Measurements from ENCODE around the gene SHB. TPM values are rescaled to one million over a fixed set of nuclear protein-coding genes. Genes with fewer than 3 reads are reported as not detected.

Gene SHB
- polyA plus RNA-seq, 2 of the 4 experiments (the other 2 are of a cell fraction) = 15.4 to 22.0 TPM

DNA sequence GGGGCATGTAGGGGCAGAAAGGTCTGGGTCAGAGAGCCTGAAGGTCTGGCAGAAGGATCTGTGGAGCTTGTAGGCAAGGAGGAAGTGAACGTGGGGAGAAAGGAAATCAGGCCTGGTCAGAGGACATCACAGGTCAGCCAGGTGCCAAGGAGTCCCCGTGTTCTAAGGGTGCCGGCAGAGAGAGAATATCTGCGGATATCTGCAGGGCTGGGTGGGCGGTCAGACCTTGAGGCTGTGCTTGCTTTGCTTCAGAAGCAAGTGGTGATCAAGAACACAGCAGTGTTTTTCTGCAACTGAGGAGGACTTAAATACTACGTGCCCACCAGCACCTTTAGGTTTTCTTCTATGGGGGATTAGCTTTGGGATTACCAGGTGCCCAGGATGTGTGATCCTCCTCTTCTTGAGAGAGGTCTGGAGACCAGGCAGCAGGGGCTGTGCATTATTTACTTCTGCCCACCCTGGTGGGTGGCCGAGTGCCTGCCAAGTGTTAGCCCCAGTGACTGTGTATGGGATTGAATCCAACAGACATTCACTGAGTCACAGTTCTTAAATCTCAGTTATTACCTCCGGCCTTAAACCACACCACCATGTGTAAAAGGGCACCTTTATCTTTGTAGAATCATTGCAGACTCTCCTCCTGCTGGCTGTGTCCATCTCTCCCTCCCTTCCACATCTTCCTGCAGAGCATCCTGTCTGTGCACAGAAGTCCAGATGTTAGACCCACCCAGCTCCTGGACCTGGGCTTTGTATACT is 12.5 kb upstream of the SHB start:
- DNase-seq (ENCODE audit: low read depth in 1 of 2, low spot score in 1 of 2) (no peak), ATAC-seq (no peak), FAIRE-seq (no peak)
- no peak for TF ChIP-seq FOXS1 (CRISPR knock-in tag; IDR thresholded peaks at IDR 0.05)
- TF ChIP-seq ZFP36 (IDR thresholded peaks at IDR 0.05; ENCODE audit: borderline replicate concordance, partially characterized antibody) = no peak
- no peak for TF ChIP-seq ZC3H11A (IDR thresholded peaks at IDR 0.05)
- TF ChIP-seq RCOR1 (IDR thresholded peaks at IDR 0.05; ENCODE audit: low read depth, low read length) = no peak
- no peak for TF ChIP-seq JUNB (IDR thresholded peaks at IDR 0.05)
- CTCF ChIA-PET = interaction anchor here (0.6 to 1.9 kb wide), 5 partner anchors 79 to 282 kb away, joined by 3 to 10 read pairs (median 3); no protein-coding TSS in a partner anchor
- Histone ChIP-seq H3K27ac (no peak overlapping the region), H3K4me1 (no peaks in the 10 kb centered on the region), H3K4me3 (no peak overlapping the region), H3K9me3 (no peaks in the 10 kb centered on the region), H3K4me2 (no peak overlapping the region)
- POLR2A ChIA-PET = no interaction called here
- WGBS (ENCODE audit: missing lambda C conversion rate) = 67% methylated on average over 8 of the region's 8 CpGs

- no peak for ATAC-seq
- ChIA-PET CTCF (interaction anchor here (1.0 to 3.9 kb wide), 5 partner anchors 8 to 166 kb away, joined by 3 to 27 read pairs (median 4); no protein-coding TSS in a partner anchor), POLR2A (no interaction called here)
- no peaks in the 10 kb centered on the region for H3K4me1 ChIP-seq
- WGBS (ENCODE audit: missing lambda C conversion rate) = 81% methylated on average over 9 of the region's 11 CpGs
- H3K27ac ChIP-seq = no peak overlapping the region
- DNase-seq (ENCODE audit: low read depth in 1 of 2, low spot score in 1 of 2) = no peak
- no peak for FAIRE-seq
- TF ChIP-seq, protein P1, sequence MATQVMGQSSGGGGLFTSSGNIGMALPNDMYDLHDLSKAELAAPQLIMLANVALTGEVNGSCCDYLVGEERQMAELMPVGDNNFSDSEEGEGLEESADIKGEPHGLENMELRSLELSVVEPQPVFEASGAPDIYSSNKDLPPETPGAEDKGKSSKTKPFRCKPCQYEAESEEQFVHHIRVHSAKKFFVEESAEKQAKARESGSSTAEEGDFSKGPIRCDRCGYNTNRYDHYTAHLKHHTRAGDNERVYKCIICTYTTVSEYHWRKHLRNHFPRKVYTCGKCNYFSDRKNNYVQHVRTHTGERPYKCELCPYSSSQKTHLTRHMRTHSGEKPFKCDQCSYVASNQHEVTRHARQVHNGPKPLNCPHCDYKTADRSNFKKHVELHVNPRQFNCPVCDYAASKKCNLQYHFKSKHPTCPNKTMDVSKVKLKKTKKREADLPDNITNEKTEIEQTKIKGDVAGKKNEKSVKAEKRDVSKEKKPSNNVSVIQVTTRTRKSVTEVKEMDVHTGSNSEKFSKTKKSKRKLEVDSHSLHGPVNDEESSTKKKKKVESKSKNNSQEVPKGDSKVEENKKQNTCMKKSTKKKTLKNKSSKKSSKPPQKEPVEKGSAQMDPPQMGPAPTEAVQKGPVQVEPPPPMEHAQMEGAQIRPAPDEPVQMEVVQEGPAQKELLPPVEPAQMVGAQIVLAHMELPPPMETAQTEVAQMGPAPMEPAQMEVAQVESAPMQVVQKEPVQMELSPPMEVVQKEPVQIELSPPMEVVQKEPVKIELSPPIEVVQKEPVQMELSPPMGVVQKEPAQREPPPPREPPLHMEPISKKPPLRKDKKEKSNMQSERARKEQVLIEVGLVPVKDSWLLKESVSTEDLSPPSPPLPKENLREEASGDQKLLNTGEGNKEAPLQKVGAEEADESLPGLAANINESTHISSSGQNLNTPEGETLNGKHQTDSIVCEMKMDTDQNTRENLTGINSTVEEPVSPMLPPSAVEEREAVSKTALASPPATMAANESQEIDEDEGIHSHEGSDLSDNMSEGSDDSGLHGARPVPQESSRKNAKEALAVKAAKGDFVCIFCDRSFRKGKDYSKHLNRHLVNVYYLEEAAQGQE (IDR thresholded peaks at IDR 0.05) = no peak
- TF ChIP-seq RCOR1 (IDR thresholded peaks at IDR 0.05; ENCODE audit: low read depth, low read length) = no peak
- no peak for TF ChIP-seq FOSB (CRISPR knock-in tag; IDR thresholded peaks at IDR 0.05)
- no peak for TF ChIP-seq RNF2 (IDR thresholded peaks at IDR 0.05; ENCODE audit: borderline replicate concordance, low read depth)
- no peak for TF ChIP-seq MAZ (IDR thresholded peaks at IDR 0.05; ENCODE audit: borderline replicate concordance, low read depth, low read length)
- TF ChIP-seq ZNF302 (CRISPR knock-in tag; IDR thresholded peaks at IDR 0.05) = no peak
- TF ChIP-seq EHF (CRISPR knock-in tag; IDR thresholded peaks at IDR 0.05) = no peak
- no peak for TF ChIP-seq HOXB13 (CRISPR knock-in tag; IDR thresholded peaks at IDR 0.05; ENCODE audit: low read depth)
- H3K9me3 ChIP-seq = no peaks in the 10 kb centered on the region
- H3K4me3 ChIP-seq = no peak overlapping the region
- no peak overlapping the region for H3K4me2 ChIP-seq
Measured at GRCh38 chr9:38079461-38080031, 10.5 kb upstream of the SHB start.

DNA sequence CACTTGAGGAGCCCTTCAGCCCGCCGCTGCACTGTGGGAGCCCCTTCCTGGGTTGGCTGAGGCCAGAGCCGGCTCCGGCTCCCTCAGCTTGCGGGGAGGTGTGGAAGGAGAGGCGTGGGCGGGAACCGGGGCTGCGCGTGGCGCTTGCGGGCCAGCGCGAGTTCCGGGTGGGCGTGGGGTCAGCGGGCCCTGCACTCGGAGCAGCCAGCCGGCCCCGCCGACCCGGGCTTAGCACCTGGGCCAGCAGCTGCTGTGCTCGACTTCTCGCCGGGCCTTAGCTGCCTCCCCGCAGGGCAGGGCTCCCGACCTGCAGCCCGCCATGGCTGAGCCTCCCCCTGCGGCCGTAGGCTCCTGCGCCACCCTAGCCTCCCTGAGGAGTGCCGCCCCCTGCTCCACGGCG is 6.2 kb upstream of the SHB start:
- no peak for DNase-seq (ENCODE audit: low read depth in 1 of 2, low spot score in 1 of 2)
- TF ChIP-seq MYC (IDR thresholded peaks at IDR 0.05; ENCODE audit: borderline replicate concordance, low read length) (no peak), ZFP36 (IDR thresholded peaks at IDR 0.05; ENCODE audit: borderline replicate concordance, partially characterized antibody) (no peak), ESRRA (IDR thresholded peaks at IDR 0.05; ENCODE audit: borderline replicate concordance, low read length) (no peak), EHMT2 (IDR thresholded peaks at IDR 0.05; ENCODE audit: low read depth) (no peak), HDAC2 (IDR thresholded peaks at IDR 0.05) (no peak), CHD2 (IDR thresholded peaks at IDR 0.05; ENCODE audit: low read length, partially characterized antibody) (no peak), RNF2 (IDR thresholded peaks at IDR 0.05; ENCODE audit: borderline replicate concordance, low read depth) (no peak), NFE2L2 (conservative IDR thresholded peaks at IDR 0.05; ENCODE audit: low read length) (no peak), TFCP2L1 (CRISPR knock-in tag; IDR thresholded peaks at IDR 0.05) (no peak), MAZ (IDR thresholded peaks at IDR 0.05; ENCODE audit: borderline replicate concordance, low read depth, low read length) (no peak), MAFK (IDR thresholded peaks at IDR 0.05; ENCODE audit: partially characterized antibody) (no peak), FOSL2 (IDR thresholded peaks at IDR 0.05) (no peak), FOSL2 (CRISPR knock-in tag; IDR thresholded peaks at IDR 0.05) (no peak), ZSCAN20 (CRISPR knock-in tag; IDR thresholded peaks at IDR 0.05) (no peak), POLR2AphosphoS2 (conservative IDR thresholded peaks at IDR 0.05; ENCODE audit: low read length) (no peak), ZC3H11A (IDR thresholded peaks at IDR 0.05) (no peak)
- TF ChIP-seq, protein P2, sequence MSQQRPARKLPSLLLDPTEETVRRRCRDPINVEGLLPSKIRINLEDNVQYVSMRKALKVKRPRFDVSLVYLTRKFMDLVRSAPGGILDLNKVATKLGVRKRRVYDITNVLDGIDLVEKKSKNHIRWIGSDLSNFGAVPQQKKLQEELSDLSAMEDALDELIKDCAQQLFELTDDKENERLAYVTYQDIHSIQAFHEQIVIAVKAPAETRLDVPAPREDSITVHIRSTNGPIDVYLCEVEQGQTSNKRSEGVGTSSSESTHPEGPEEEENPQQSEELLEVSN (IDR thresholded peaks at IDR 0.05; ENCODE audit: borderline replicate concordance, low read depth) = no peak
- TF ChIP-seq, protein P3, sequence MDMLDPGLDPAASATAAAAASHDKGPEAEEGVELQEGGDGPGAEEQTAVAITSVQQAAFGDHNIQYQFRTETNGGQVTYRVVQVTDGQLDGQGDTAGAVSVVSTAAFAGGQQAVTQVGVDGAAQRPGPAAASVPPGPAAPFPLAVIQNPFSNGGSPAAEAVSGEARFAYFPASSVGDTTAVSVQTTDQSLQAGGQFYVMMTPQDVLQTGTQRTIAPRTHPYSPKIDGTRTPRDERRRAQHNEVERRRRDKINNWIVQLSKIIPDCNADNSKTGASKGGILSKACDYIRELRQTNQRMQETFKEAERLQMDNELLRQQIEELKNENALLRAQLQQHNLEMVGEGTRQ (IDR thresholded peaks at IDR 0.05) = no peak
- TF ChIP-seq, protein P4, sequence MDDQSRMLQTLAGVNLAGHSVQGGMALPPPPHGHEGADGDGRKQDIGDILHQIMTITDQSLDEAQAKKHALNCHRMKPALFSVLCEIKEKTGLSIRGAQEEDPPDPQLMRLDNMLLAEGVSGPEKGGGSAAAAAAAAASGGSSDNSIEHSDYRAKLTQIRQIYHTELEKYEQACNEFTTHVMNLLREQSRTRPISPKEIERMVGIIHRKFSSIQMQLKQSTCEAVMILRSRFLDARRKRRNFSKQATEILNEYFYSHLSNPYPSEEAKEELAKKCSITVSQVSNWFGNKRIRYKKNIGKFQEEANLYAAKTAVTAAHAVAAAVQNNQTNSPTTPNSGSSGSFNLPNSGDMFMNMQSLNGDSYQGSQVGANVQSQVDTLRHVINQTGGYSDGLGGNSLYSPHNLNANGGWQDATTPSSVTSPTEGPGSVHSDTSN (IDR thresholded peaks at IDR 0.05) = no peak

More for the DNA sequence above, 6.2 kb upstream of the SHB start:
- no peaks in the 10 kb centered on the region for H3K9me3 ChIP-seq
- peaks cover 6% of the 10 kb centered on the region for H3K4me1 ChIP-seq
- POLR2A ChIA-PET = no interaction called here
- no peak for FAIRE-seq
- CTCF ChIA-PET = interaction anchor here (1.0 to 1.9 kb wide), 3 partner anchors 13 to 162 kb away, joined by 4 to 9 read pairs (median 9); no protein-coding TSS in a partner anchor
- no peak for ATAC-seq
- WGBS (ENCODE audit: missing lambda C conversion rate) = 85% methylated on average over 24 of the region's 34 CpGs
- no peak overlapping the region for H3K4me3 ChIP-seq
- no peak overlapping the region for H3K4me2 ChIP-seq
- no peak overlapping the region for H3K27ac ChIP-seq

Measured in A549 (cell line).